Activated CD4-positive, alpha-beta T cell treated with anti-CD3 and anti-CD28 coated beads for 36 hours (primary cell): Measurements from ENCODE around the gene KLF16. TPM values are rescaled to one million over a fixed set of nuclear protein-coding genes. Genes with fewer than 3 reads are reported as not detected.
"Not testable (repeated sequence)": the region's sequence is repeated elsewhere in the genome, so short reads cannot be mapped to it uniquely, and the experiment has no call there.

Experiments
- ATAC-seq: fragments of 200-7000 bp; cut with Tn5 transposase; one replicate; pipeline ENCODE4 v1.10.0; 2021; ENCODE audit warnings: mild to moderate bottlenecking, moderate library complexity
- CTCF ChIA-PET: fragments of 350-600 bp; sonication (Branson Sonifier 250); formaldehyde crosslinking; loops from one replicate; lab custom pipeline; 2021; ENCODE audit warnings: antibody characterized with exemption; lab: Charles Lee
- POLR2A ChIA-PET: fragments of 350-600 bp; sonication (Branson Sonifier 250); formaldehyde crosslinking; loops from one replicate; lab custom pipeline; 2021; ENCODE audit warnings: antibody characterized with exemption, inconsistent platforms; lab: Charles Lee
- DNase-seq: peaks from one replicate; pipeline ENCODE4 v3.0.0-alpha.2; 2020
- H3K27ac Mint-ChIP-seq: one replicate; pipeline ENCODE4 v1.8.0; 2021; ENCODE audit warnings: mixed read lengths
- H3K27me3 Mint-ChIP-seq: one replicate; pipeline ENCODE4 v1.8.0; 2021; ENCODE audit warnings: mixed read lengths
- H3K36me3 Mint-ChIP-seq: one replicate; pipeline ENCODE4 v1.8.0; 2021; ENCODE audit warnings: low read depth, mixed read lengths
- H3K4me1 Mint-ChIP-seq: one replicate; pipeline ENCODE4 v1.8.0; 2021; ENCODE audit warnings: mixed read lengths
- H3K4me3 Mint-ChIP-seq: one replicate; pipeline ENCODE4 v1.8.0; 2021; ENCODE audit warnings: mild to moderate bottlenecking, moderate library complexity, mixed read lengths
- H3K9me3 Mint-ChIP-seq: one replicate; pipeline ENCODE4 v1.8.0; 2021; ENCODE audit warnings: low read depth, mixed read lengths
- intact Hi-C, 2 experiments: fragments of 100-400 bp; cut with DNase I in 1 of 2; cut with micrococcal nuclease in 1 of 2; formaldehyde crosslinking; loops; one replicate each; pipeline versions ENCODE4 v1.14.2 to v1.15.1; 2022 to 2024; cut with DNase I, micrococcal nuclease
- total RNA-seq, 2 experiments: library from RNA; stranded (reverse); gene quantifications; one replicate each; pipeline ENCODE4 v1.2.3, GENCODE V29; 2021

The KLF16 gene
- total RNA-seq, 2 experiments from 2014 or later, result 22.5 to 28.8 TPM

DNA sequence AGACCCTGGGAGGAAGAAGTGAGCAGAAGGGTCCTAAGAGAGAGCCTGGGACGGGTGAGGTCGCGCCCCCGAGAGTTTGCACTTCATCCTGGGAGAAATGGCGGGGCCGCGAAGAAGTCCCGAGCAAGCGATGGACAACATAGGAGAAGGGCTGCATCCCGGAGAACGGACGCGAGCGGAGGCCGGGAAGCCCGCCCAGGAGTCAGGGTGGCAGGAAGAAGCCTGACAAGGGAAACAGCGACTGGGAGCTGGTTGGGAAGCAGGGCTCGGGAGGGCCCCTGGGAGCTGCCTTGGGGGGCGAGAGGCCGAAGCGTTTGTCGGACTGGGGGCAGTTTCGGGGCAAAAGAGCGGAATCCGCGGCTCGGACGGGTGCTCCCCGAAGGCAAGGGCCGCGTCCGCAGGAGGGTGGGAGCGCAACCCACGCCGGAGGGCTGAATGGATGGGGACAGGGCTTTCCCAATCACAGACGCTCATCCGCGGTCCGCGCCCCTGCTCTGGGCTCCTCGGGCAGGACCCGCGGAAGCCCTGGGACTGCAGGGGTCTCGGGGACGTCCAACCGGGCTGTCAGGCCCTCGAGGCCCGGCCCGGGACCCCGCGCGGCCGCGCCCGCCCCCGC lies 21.4 kb upstream of the KLF16 start:
- DNase-seq, result peak; percentile 32
- ChIA-PET POLR2A (interaction anchor here (0.6 to 1.8 kb wide), 2 partner anchors 8 to 616 kb away, joined by 3 to 4 read pairs; no protein-coding TSS in a partner anchor), CTCF (interaction anchor here (0.6 to 1.6 kb wide), 4 partner anchors 9 to 97 kb away, joined by 3 to 4 read pairs (median 4); no protein-coding TSS in a partner anchor)
- peaks cover 31% of the 10 kb centered on the region for H3K4me1 Mint-ChIP-seq
- H3K36me3 Mint-ChIP-seq, result peaks cover 15% of the 10 kb centered on the region
- ATAC-seq, result peak; percentile 1
- intact Hi-C loops, result loop anchor here (1.0 to 5.0 kb wide), 5 partner anchors 9 to 267 kb away; partner anchors contain the start of genes ADAT3 (in 2 of the 2), SCAMP4 (in 2 of the 2) and AP3D1 (in 1 of the 2)
- H3K27me3 Mint-ChIP-seq, result no peaks in the 10 kb centered on the region
- no peaks in the 10 kb centered on the region for H3K9me3 Mint-ChIP-seq
- H3K4me3 Mint-ChIP-seq, result peak overlapping the region; percentile 97
- peak overlapping the region; percentile 98 for H3K27ac Mint-ChIP-seq

DNA sequence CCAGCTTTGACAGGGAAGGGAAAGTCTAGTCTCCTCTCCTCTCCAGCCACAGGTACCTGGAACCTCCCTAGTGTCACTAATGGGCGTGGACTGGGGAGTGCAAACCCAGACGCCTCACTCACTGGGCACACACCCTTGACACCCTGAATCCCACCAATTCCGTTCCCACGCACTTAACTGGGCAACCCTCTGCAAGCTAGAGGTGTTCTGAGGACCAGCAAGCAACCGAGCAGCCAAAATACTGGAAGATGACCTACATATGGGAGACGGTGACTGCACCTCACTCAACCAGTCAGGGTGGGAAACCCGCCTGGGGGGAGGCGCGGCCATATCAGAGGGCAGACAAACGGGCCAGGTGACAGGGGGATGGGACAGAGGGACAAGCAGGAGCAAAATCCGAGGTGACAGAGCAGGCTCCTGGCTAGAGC lies 20.9 kb upstream of the KLF16 start:
- Mint-ChIP-seq H3K36me3 (peaks cover 15% of the 10 kb centered on the region), H3K27ac (peak overlapping the region; percentile 98), H3K4me3 (peak overlapping the region; percentile 97), H3K9me3 (no peaks in the 10 kb centered on the region), H3K27me3 (no peaks in the 10 kb centered on the region), H3K4me1 (peaks cover 31% of the 10 kb centered on the region)
- ChIA-PET POLR2A (interaction anchor here (1.8 kb wide), 1 partner anchor 8 kb away, joined by 4 read pairs; no protein-coding TSS in a partner anchor), CTCF (interaction anchor here (1.6 kb wide), 1 partner anchor 8 kb away, joined by 4 read pairs; no protein-coding TSS in a partner anchor)
- ATAC-seq (peak; percentile 15), DNase-seq (no peak)
- intact Hi-C loops, result loop anchor here in 1 of 2 experiments (5.0 kb wide), 1 partner anchor 268 kb away; the partner anchor contains the start of gene AP3D1

DNA sequence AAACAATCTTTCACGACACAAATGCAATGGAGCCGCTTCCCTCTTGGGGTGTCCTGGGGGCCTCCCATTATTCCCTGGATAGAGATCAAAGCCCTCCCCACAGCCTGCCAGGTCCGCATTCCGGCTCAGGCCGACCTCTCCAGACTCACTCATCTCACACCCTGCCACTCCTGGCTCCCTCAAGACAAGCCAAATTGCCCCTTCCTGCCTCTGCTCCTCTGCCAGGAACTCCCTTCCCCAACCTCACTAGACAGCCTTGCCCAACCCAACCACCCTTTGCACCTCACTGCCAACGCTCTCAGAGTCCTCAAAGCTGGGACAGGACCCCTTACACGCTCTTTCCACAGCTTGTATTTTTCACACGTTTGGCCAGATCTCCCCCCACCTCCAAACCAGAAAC lies 20.4 kb upstream of the KLF16 start:
- H3K9me3 Mint-ChIP-seq, result no peaks in the 10 kb centered on the region
- DNase-seq (peak; percentile 37), ATAC-seq (peak; percentile 12)
- H3K4me1 Mint-ChIP-seq, result peaks cover 31% of the 10 kb centered on the region
- H3K27ac Mint-ChIP-seq, result peak overlapping the region; percentile 98
- H3K36me3 Mint-ChIP-seq, result peaks cover 15% of the 10 kb centered on the region
- H3K27me3 Mint-ChIP-seq, result no peaks in the 10 kb centered on the region
- ChIA-PET CTCF (interaction anchor here (0.7 to 1.6 kb wide), 2 partner anchors 8 to 60 kb away, joined by 4 read pairs; no protein-coding TSS in a partner anchor), POLR2A (interaction anchor here (1.8 kb wide), 1 partner anchor 7 kb away, joined by 4 read pairs; no protein-coding TSS in a partner anchor)
- peak overlapping the region; percentile 97 for H3K4me3 Mint-ChIP-seq
- intact Hi-C loops, result loop anchor here in 1 of 2 experiments (5.0 kb wide), 1 partner anchor 269 kb away; the partner anchor contains the start of gene AP3D1

DNA sequence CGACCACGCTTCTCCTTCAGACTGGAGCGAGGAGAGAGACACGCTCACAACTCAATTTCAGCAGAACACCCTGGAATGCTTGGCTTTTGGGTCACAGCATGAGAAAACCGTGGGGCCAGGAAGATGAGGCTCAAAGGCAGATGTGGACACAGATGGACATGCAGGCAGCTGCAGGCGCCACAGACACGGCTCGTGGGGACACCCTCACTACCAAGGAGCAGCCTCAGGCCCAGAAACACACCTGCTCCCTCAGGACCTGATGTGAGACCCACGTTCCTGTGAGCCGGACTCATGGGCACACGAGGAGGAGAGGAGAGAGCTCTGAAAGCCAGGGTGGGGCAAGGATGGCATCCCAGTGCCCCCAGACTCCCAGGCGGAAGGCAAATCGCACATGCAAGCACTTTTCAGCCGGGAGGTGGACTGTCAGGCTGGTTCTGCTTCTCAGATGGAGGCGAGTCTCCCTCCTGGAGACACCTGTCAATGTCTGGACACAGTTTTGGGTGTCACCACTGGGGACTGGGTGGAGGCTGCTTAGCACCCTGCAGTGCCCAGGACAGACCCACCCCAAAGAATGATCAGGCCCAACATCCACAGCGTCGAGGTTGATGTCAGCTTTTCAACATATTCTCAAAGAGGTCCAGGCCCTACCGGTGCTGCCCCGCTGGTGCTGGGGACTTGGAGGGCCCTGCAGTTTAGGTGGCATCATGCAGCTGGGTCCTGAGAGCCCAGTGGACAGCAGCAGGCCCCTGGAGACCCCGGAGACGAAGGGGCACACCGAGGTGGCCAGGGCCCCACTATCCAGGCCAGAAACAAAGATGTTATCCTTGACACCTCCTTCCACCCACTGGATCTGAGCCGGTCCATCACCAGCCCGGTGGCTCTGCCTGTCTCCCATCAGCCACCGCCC lies 19.7 kb upstream of the KLF16 start:
- intact Hi-C loops, result loop anchor here in 1 of 2 experiments (5.0 kb wide), 1 partner anchor 269 kb away; the partner anchor contains the start of gene AP3D1
- Mint-ChIP-seq H3K4me3 (peak overlapping the region; percentile 97), H3K27me3 (no peaks in the 10 kb centered on the region), H3K36me3 (peaks cover 18% of the 10 kb centered on the region), H3K9me3 (no peaks in the 10 kb centered on the region), H3K27ac (peak overlapping the region; percentile 98), H3K4me1 (peaks cover 31% of the 10 kb centered on the region)
- DNase-seq, result no peak
- ChIA-PET CTCF (interaction anchor here (0.5 to 0.7 kb wide), 3 partner anchors 59 to 201 kb away, joined by 3 to 4 read pairs (median 4); no protein-coding TSS in a partner anchor), POLR2A (no interaction called here)
- no peak for ATAC-seq

DNA sequence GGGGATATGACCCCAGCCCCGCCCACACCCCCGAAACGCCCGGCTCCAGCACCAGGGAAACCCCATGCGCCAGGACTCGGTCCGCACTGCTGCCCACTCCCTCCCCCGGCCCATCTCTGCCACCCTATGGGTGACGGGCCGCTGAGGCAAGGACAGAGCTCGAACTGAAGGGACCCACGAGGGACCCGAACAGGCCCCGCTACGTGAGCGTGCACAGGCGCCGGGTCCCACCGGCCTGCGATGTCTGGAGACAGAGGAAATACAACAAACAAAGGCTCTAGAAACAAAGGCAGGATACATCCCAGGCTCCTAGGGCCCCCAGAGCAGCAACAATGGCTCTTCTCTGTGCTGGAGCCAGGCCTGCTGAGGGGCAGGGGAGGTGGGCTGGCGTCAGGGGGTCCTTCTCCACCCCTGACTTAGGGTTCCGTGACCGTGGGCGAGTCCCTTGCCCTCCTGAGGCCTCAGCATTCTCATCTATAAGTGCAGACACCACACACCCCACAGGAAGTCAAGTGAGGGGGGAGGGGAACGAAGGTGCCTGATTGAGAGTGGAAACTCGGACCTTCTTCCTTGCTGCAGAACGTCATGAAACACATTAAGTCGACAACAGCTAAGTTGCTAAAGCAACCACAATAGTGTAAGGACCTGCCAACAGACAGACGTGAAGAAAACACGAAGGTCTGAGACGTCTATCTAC lies 18.9 kb upstream of the KLF16 start:
- ChIA-PET POLR2A (no interaction called here), CTCF (interaction anchor here (0.5 kb wide), 1 partner anchor 202 kb away, joined by 3 read pairs; no protein-coding TSS in a partner anchor)
- ATAC-seq, result peak; percentile 57
- peaks cover 31% of the 10 kb centered on the region for H3K4me1 Mint-ChIP-seq
- intact Hi-C loops, result loop anchor here in 1 of 2 experiments (5.0 kb wide), 1 partner anchor 270 kb away; the partner anchor contains the start of gene AP3D1
- H3K9me3 Mint-ChIP-seq, result no peaks in the 10 kb centered on the region
- peaks cover 18% of the 10 kb centered on the region for H3K36me3 Mint-ChIP-seq
- DNase-seq, result peak; percentile 82
- no peaks in the 10 kb centered on the region for H3K27me3 Mint-ChIP-seq
- H3K4me3 Mint-ChIP-seq, result peak overlapping the region; percentile 97
- H3K27ac Mint-ChIP-seq, result peak overlapping the region; percentile 98

DNA sequence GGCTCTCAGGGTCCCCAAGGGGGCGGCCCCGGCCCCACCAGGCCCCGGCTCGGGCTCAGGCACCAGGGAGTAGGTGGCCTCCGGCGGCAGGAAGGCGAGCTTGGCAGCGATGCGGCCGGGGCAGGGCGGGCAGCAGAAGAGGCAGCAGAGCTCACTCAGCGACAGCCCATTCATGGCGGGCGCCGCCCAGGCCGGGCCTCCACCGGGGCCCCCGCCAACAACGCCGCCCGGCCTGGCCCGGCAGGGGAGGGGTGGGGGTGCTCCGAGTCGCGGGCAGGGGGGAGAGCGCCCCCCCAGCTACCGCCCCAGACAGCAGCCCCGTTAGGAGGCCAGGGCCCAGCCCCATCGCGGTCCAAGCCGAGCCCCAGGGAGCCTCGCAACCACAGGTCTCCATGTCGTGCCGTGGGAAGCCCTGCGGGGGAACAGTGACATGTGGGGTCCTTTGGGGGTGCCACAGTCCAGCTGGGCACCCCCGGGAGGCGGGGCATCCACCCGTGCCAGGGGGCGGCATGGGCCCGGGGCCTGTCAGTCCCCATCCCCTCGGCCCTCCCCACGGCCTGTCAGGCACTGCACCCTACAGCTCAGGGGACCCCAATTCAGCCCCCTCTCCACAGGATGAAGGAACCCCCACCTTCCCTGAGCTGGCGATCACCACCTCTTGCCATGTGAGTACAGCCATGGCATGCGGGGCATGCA lies 18.2 kb upstream of the KLF16 start:
- POLR2A ChIA-PET, H3K27me3 Mint-ChIP-seq, CTCF ChIA-PET, H3K9me3 Mint-ChIP-seq, ATAC-seq, DNase-seq: not testable (repeated sequence)
- intact Hi-C loops, result loop anchor here in 1 of 2 experiments (5.0 kb wide), 1 partner anchor 271 kb away; the partner anchor contains the start of gene AP3D1
- H3K4me3 Mint-ChIP-seq, result peak overlapping the region; percentile 97
- peaks cover 33% of the 10 kb centered on the region for H3K4me1 Mint-ChIP-seq
- H3K36me3 Mint-ChIP-seq, result peaks cover 18% of the 10 kb centered on the region
- H3K27ac Mint-ChIP-seq, result peak overlapping the region; percentile 98

DNA sequence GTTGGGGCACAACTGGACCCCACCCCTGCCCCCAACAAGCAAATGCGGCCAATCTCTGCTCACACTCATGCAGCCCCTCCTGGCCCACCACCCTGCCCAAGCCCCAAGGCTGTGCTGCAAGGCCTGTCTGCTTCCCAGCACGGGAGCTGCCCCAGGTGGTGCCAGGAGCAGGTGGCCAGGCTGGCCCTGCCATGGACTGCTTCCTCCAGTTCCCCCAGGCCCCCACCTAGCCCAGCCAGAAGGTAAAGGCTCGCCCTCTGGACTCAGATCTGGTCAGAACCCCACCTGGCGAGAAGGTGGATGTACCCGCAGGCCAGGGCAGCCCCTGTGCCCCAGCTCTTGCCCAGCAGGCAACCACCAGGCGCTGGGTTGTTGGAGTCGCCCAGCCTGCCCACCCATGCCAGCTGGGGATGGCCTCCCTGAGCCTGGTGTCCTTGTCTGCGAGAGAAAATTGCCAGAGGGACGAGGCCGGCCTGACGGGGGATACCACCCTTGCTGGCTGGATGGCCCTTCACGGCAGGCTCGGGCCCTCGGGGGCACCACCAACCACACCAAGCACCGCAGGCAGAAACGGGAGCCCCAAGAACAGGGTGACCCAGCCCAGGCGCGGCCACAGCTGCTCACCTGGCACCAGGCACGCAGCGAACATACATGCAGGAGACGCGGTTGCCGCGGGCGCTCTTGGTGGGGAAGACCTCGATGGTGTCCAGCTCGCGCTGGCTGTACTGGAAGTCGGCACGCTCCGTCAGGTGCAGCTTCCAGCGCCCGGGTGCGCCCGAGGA lies 17.4 kb upstream of the KLF16 start:
- H3K4me3 Mint-ChIP-seq, result peak overlapping the region; percentile 28
- peaks cover 21% of the 10 kb centered on the region for H3K36me3 Mint-ChIP-seq
- DNase-seq, result no peak
- ATAC-seq, result no peak
- peaks cover 34% of the 10 kb centered on the region for H3K4me1 Mint-ChIP-seq
- H3K27me3 Mint-ChIP-seq, result no peaks in the 10 kb centered on the region
- peak overlapping the region; percentile 25 for H3K27ac Mint-ChIP-seq
- ChIA-PET POLR2A (no interaction called here), CTCF (no interaction called here)
- H3K9me3 Mint-ChIP-seq, result no peaks in the 10 kb centered on the region
- intact Hi-C loops, result loop anchor here in 1 of 2 experiments (5.0 kb wide), 1 partner anchor 271 kb away; the partner anchor contains the start of gene AP3D1

DNA sequence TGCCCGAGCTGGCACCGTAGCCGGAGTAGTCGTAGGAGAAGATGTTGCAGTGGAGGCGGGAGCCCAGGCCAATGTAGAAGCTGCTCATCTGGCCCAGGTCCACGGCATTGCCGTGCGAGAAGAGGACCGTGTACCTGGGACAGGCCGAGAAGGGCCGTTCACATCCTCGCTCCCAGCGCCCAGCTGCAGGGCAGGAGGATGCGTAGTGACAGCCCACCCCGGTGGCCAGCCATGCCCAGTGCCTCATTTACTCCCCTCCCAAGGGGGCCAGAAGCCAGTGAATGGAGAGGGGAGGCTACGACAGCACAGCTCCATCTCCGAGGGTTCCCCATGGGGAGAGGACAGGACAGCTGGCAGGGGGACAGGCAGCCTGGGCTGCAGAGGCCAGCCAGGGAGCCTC lies 16.6 kb upstream of the KLF16 start:
- peaks cover 30% of the 10 kb centered on the region for H3K4me1 Mint-ChIP-seq
- H3K9me3 Mint-ChIP-seq, CTCF ChIA-PET, H3K27ac Mint-ChIP-seq, POLR2A ChIA-PET, ATAC-seq, H3K4me3 Mint-ChIP-seq, H3K27me3 Mint-ChIP-seq, DNase-seq: not testable (repeated sequence)
- H3K36me3 Mint-ChIP-seq, result peaks cover 22% of the 10 kb centered on the region
- intact Hi-C loops, result loop anchor here in 1 of 2 experiments (5.0 kb wide), 2 partner anchors 272 to 357 kb away; partner anchors contain the start of genes AP3D1, PLEKHJ1 and SF3A2

DNA sequence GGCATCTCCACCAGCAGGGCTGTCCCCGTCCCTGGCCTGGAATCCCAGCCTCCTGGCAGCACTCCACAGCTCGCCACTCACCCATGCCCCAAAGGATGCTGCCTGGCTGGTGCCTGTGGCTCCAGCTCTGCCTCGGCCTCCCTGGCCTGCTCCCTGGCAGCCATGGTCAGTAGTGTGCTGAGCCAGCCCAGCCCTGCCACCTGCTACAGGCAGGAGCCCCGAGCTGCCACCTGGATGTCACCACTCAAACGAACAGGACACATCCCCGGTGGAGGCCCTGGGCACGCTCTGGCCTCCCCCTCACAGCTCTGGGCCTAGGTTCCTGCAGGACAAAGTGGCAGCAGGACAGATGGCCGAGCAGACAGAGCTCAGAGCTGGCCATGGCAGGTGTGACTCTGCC lies 15.2 kb upstream of the KLF16 start:
- intact Hi-C loops, result loop anchor here in 1 of 2 experiments (5.0 kb wide), 1 partner anchor 359 kb away; the partner anchor contains the start of genes PLEKHJ1 and SF3A2
- H3K9me3 Mint-ChIP-seq, H3K4me3 Mint-ChIP-seq, CTCF ChIA-PET, ATAC-seq, H3K27me3 Mint-ChIP-seq, POLR2A ChIA-PET, DNase-seq: not testable (repeated sequence)
- peak overlapping the region; percentile 25 for H3K27ac Mint-ChIP-seq
- H3K4me1 Mint-ChIP-seq, result peaks cover 35% of the 10 kb centered on the region
- H3K36me3 Mint-ChIP-seq, result peaks cover 27% of the 10 kb centered on the region
